ENCODE results near the gene ATP9A. TPM values are rescaled to one million over a fixed set of nuclear protein-coding genes. Genes with fewer than 3 reads are reported as not detected.
A peak's percentile ranks its signal among the peaks of the same experiment; 100 is the strongest.

Gene ATP9A
- total RNA-seq, 1 experiment from 2014 or later: 12.1 TPM

DNA sequence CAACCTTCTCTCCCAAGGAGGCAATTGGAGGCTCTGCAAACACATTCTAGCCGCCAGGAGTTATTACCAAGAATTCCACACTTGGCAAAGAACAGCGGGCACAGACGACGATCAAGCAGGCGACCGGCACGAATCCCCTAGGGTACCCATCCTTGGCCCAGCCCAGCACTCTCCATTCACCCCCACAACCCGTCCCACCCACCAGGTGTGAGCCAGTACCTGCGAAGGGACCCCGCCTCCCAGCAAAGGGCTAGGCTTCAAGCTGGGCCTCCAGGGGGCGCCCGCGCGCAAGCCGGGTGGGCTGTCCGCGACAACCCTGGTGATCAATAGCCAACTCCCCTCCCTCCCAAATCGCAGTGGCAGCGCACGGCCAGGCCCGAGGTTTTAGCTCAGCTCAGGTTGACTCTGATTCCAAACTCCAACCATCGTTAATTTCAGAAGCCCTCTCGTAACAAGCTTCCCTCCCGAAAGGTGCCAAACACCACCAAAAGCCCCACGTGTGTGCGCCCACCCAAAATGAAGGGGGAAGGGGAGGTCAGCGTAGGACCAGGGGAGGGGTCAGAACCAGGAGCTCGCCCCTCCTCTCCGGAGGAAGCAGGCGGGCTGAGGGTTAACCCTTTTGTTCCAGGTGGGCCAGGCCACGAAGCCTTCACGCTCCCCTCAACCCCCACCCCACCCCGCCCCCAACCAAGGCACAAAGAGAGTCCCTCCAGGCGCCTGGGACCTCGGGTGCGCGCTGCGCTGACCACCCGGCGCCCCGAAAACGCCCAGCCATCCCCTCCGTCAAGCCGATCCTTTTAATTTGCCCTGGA, 32.1 kb upstream of the ATP9A start:
- TF ChIP-seq, protein P1, sequence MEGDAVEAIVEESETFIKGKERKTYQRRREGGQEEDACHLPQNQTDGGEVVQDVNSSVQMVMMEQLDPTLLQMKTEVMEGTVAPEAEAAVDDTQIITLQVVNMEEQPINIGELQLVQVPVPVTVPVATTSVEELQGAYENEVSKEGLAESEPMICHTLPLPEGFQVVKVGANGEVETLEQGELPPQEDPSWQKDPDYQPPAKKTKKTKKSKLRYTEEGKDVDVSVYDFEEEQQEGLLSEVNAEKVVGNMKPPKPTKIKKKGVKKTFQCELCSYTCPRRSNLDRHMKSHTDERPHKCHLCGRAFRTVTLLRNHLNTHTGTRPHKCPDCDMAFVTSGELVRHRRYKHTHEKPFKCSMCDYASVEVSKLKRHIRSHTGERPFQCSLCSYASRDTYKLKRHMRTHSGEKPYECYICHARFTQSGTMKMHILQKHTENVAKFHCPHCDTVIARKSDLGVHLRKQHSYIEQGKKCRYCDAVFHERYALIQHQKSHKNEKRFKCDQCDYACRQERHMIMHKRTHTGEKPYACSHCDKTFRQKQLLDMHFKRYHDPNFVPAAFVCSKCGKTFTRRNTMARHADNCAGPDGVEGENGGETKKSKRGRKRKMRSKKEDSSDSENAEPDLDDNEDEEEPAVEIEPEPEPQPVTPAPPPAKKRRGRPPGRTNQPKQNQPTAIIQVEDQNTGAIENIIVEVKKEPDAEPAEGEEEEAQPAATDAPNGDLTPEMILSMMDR (conservative IDR thresholded peaks at IDR 0.05): peak; percentile 98
- peak overlapping the region; percentile 98 to 100 (median 99) for H3K27ac Mint-ChIP-seq
- H3K23me2 ChIP-seq (ENCODE audit: insufficient read length, low read depth, low read length, poor library complexity, severe bottlenecking): peaks cover 19% of the 10 kb centered on the region
- H2BK120ac ChIP-seq (ENCODE audit: low read depth, low read length, poor library complexity, severe bottlenecking): no peak overlapping the region
- H4K8ac ChIP-seq (replicated peaks; ENCODE audit: insufficient read length, low read depth, low read length): no peak overlapping the region
- DNase-seq: peak; percentile 97
- H3K27ac ChIP-seq (ENCODE audit: insufficient read length, low read depth, low read length): peak overlapping the region; percentile 92
- H3K18ac ChIP-seq (ENCODE audit: insufficient read length, low read depth, low read length): peak overlapping the region; percentile 90
- no peak overlapping the region for H2BK12ac ChIP-seq (ENCODE audit: insufficient read length, low read depth, low read length)
- H2BK5ac ChIP-seq (ENCODE audit: insufficient read length, low read length): no peak overlapping the region
- H2AFZ ChIP-seq (ENCODE audit: low read length): no peak overlapping the region
- peak overlapping the region; percentile 96; the same call in 1 of the 2 replicates for H3K14ac ChIP-seq (ENCODE audit: insufficient read depth, low read length)
- no peak overlapping the region for H2AK5ac ChIP-seq (ENCODE audit: insufficient read length, low read length)
- peak overlapping the region; percentile 64; the same call in 1 of the 2 replicates for H3K4ac ChIP-seq (ENCODE audit: low read depth, low read length)
- H4K5ac ChIP-seq (ENCODE audit: insufficient read length, low read depth, low read length): no peak overlapping the region
- H3K56ac ChIP-seq (ENCODE audit: insufficient read length, low read depth, low read length): peak overlapping the region; percentile 89
- H3K9ac ChIP-seq (ENCODE audit: extremely low read depth, insufficient read length, low read length): peak overlapping the region; percentile 95
- peaks cover 5 to 36% (median 23%) of the 10 kb centered on the region in 3 experiments for H3K36me3 Mint-ChIP-seq (ENCODE audit: insufficient read depth in 1 of 3, low read depth in 3 of 3)
- no peaks in the 10 kb centered on the region for H3K9me3 ChIP-seq (ENCODE audit: control insufficient read depth, low read depth, low read length)
- H3K4me3 Mint-ChIP-seq: peak overlapping the region; percentile 97 to 98
- peaks cover 8% of the 10 kb centered on the region for H3K4me1 ChIP-seq (ENCODE audit: insufficient read depth, low read length)
- peaks cover 0 to 3% of the 10 kb centered on the region in 2 experiments; a peak in 3 of 5 replicates for H3K9me3 Mint-ChIP-seq
- peaks cover 49 to 52% of the 10 kb centered on the region in 2 experiments for H3K4me1 Mint-ChIP-seq
- no CpG with 5 or more reads among the region's 44 CpGs for WGBS (ENCODE audit: extremely low coverage, insufficient read length, low lambda C conversion rate)
- H2BK15ac ChIP-seq (ENCODE audit: low read depth, low read length): no peak overlapping the region
- H3K79me1 ChIP-seq (ENCODE audit: insufficient read depth, low read depth, low read length, poor library complexity, severe bottlenecking): no peaks in the 10 kb centered on the region
- no peaks in the 10 kb centered on the region for H4K20me1 ChIP-seq (ENCODE audit: control insufficient read depth, insufficient read depth, insufficient read length)
- H3K23ac ChIP-seq (ENCODE audit: insufficient read length, low read depth, low read length): no peak overlapping the region
- H2BK20ac ChIP-seq (ENCODE audit: low read depth, low read length, poor library complexity, severe bottlenecking): no peak overlapping the region
- peaks cover 44% of the 10 kb centered on the region for H3K79me2 ChIP-seq (ENCODE audit: insufficient read depth, low read length)
- no peak overlapping the region for H4K91ac ChIP-seq (ENCODE audit: insufficient read length, low read depth, low read length)
- H3K27me3 ChIP-seq (ENCODE audit: insufficient read depth, low read length): no peaks in the 10 kb centered on the region
- H3K27me3 Mint-ChIP-seq (ENCODE audit: low read depth): no peaks in the 10 kb centered on the region; the same call in 1 of the 2 replicates
- H3T11ph ChIP-seq (ENCODE audit: low read length): no peak overlapping the region
- H3K4me2 ChIP-seq (ENCODE audit: insufficient read depth, insufficient read length, low read length): peak overlapping the region; percentile 81

All from H9 (cell line).